ENCODE data around the gene VAT1L.

DNA sequence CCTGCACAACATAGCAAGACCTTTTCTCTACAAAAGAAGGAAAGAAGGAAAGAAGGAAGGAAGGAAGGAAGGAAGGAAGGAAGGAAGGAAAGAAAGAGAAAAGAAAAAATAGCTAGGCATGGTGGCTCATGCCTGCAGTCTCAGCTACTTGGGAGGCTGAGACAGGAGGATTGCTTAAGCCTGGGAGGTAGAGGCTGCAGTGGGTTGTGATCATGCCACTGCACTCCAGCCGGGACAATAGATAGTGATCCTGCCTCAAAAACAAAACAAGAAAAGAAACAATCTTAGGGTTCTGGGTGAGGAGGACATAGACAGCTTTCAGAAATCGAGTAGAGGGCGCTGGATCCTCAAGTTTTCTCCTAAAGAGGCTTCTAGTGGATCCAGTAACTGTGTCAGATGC is 174.3 kb downstream of the VAT1L start:
- no peak for TF ChIP-seq POLR2A (IDR thresholded peaks at IDR 0.05)
- TF ChIP-seq, protein P1, sequence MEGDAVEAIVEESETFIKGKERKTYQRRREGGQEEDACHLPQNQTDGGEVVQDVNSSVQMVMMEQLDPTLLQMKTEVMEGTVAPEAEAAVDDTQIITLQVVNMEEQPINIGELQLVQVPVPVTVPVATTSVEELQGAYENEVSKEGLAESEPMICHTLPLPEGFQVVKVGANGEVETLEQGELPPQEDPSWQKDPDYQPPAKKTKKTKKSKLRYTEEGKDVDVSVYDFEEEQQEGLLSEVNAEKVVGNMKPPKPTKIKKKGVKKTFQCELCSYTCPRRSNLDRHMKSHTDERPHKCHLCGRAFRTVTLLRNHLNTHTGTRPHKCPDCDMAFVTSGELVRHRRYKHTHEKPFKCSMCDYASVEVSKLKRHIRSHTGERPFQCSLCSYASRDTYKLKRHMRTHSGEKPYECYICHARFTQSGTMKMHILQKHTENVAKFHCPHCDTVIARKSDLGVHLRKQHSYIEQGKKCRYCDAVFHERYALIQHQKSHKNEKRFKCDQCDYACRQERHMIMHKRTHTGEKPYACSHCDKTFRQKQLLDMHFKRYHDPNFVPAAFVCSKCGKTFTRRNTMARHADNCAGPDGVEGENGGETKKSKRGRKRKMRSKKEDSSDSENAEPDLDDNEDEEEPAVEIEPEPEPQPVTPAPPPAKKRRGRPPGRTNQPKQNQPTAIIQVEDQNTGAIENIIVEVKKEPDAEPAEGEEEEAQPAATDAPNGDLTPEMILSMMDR (IDR thresholded peaks at IDR 0.05), result no peak

Measured in testis (tissue), 2 donors.